NCI-H2227 treated with DMSO at 0.1 percent for 48 hours (cell line): ENCODE results near the gene CDKAL1.

Source experiments
- DNase-seq: peaks from one replicate; lab custom pipeline; 2025; lab: John Stamatoyannopoulos, UW

CDKAL1 gene

GRCh38 chr6:20838113-20838512 is 303.9 kb downstream of the CDKAL1 start:
- DNase-seq, result no peak

GRCh38 chr6:20839630-20840029 is 305.4 kb downstream of the CDKAL1 start:
- no peak for DNase-seq

GRCh38 chr6:20840675-20841074 is 306.4 kb downstream of the CDKAL1 start:
- no peak for DNase-seq

GRCh38 chr6:20841806-20842205 is 307.5 kb downstream of the CDKAL1 start:
- no peak for DNase-seq

GRCh38 chr6:20845592-20845991 is 311.3 kb downstream of the CDKAL1 start:
- DNase-seq, result no peak

- no peak for DNase-seq
Observed at GRCh38 chr6:20846602-20847028, 312.4 kb downstream of the CDKAL1 start.

- DNase-seq, result no peak
Observed at GRCh38 chr6:20847904-20848303, 313.6 kb downstream of the CDKAL1 start.

GRCh38 chr6:20850686-20851416 is 316.6 kb downstream of the CDKAL1 start:
- DNase-seq, result no peak

- no peak for DNase-seq
Observed at GRCh38 chr6:20851795-20852194, 317.5 kb downstream of the CDKAL1 start.

- peak; percentile 91 for DNase-seq
Observed at GRCh38 chr6:20853828-20854227, 319.6 kb downstream of the CDKAL1 start.

- no peak for DNase-seq
Observed at GRCh38 chr6:20856681-20857288, 322.5 kb downstream of the CDKAL1 start.

- no peak for DNase-seq
Observed at GRCh38 chr6:20861481-20861880, 327.2 kb downstream of the CDKAL1 start.

- peak; percentile 18 for DNase-seq
Observed at GRCh38 chr6:20866036-20866435, 331.8 kb downstream of the CDKAL1 start.

- no peak for DNase-seq
Observed at GRCh38 chr6:20866935-20867703, 332.9 kb downstream of the CDKAL1 start.

GRCh38 chr6:20868397-20869096 is 334.3 kb downstream of the CDKAL1 start:
- DNase-seq, result peak; percentile 86

- peak; percentile 29 for DNase-seq
Observed at GRCh38 chr6:20870021-20870420, 335.8 kb downstream of the CDKAL1 start.

- DNase-seq, result peak; percentile 11
Observed at GRCh38 chr6:20870493-20870892, 336.2 kb downstream of the CDKAL1 start.

- DNase-seq, result no peak
Observed at GRCh38 chr6:20873425-20874190, 339.4 kb downstream of the CDKAL1 start.

- no peak for DNase-seq
Observed at GRCh38 chr6:20875369-20875963, 341.2 kb downstream of the CDKAL1 start.

GRCh38 chr6:20876036-20876435 is 341.8 kb downstream of the CDKAL1 start:
- no peak for DNase-seq

GRCh38 chr6:20876561-20876960 is 342.3 kb downstream of the CDKAL1 start:
- DNase-seq, result no peak
